OCI-LY3 (cell line): Measurements from ENCODE around the gene NGRN.

Source experiments
- H2AFZ ChIP-seq: fragments of 200-600, 300-600 bp; shearing (Covaris generic); 2 replicates; pipeline ENCODE4 v1.6.0; 2014; ENCODE audit warnings: antibody characterized with exemption, low read depth, low read length
- H3K27ac ChIP-seq: fragments of 200-600, 300-600 bp; sonication (generic); 2 replicates; pipeline ENCODE4 v1.5.1; 2014; ENCODE audit warnings: mild to moderate bottlenecking, low read length, moderate library complexity, mixed read lengths
- H3K27me3 ChIP-seq: fragments of 200-600, 300-600 bp; sonication (generic); 2 replicates; pipeline ENCODE4 v1.6.1; 2014; ENCODE audit warnings: low read depth, low read length, mixed read lengths
- H3K36me3 ChIP-seq: fragments of 200-600, 300-600 bp; sonication (generic); replicated peaks from 2 replicates; pipeline ENCODE3; 2014; ENCODE audit warnings: low read depth, low read length, mixed read lengths
- H3K4me1 ChIP-seq: fragments of 300-600, 200-600 bp; sonication (generic); 2 replicates; pipeline ENCODE4 v1.6.1; 2014; ENCODE audit warnings: low read length, mixed read lengths
- H3K4me2 ChIP-seq: fragments of 200-600, 300-600 bp; sonication (generic); 2 replicates; pipeline ENCODE4 v1.6.1; 2014; ENCODE audit warnings: low read length, mixed read lengths
- H3K4me3 ChIP-seq: fragments of 300-600, 200-600 bp; sonication (generic); 2 replicates; pipeline ENCODE4 v1.5.1; 2014; ENCODE audit warnings: antibody characterized with exemption, mild to moderate bottlenecking, low read length, moderate library complexity
- H3K79me2 ChIP-seq: fragments of 300-600, 200-600 bp; shearing (Covaris generic); 2 replicates; pipeline ENCODE4 v1.6.1; 2014; ENCODE audit warnings: mild to moderate bottlenecking, low read length, mixed read lengths
- H3K9ac ChIP-seq: fragments of 300-600, 200-600 bp; shearing (Covaris generic); 2 replicates; pipeline ENCODE4 v1.6.0; 2014; ENCODE audit warnings: mild to moderate bottlenecking, low read length, moderate library complexity
- H3K9me3 ChIP-seq: fragments of 200-600, 300-600 bp; shearing (Covaris generic); 2 replicates; pipeline ENCODE4 v1.6.1; 2014; ENCODE audit warnings: low read length, mixed read lengths; ENCODE audit not compliant: insufficient read depth
- H4K20me1 ChIP-seq: fragments of 200-600, 300-600 bp; sonication (generic); 2 replicates; pipeline ENCODE4 v1.6.1; 2016; ENCODE audit warnings: low read length, mixed read lengths; ENCODE audit not compliant: insufficient read depth
- CTCF ChIP-seq: fragments of 200-600, 300-600 bp; sonication (generic); IDR thresholded peaks from 2 replicates; pipeline ENCODE4 v1.5.1; 2014; ENCODE audit warnings: antibody characterized with exemption, low read length, low read depth
- EZH2phosphoT487 ChIP-seq: fragments of 200-600 bp; shearing (Covaris generic); IDR thresholded peaks from 2 replicates; pipeline ENCODE4 v1.6.1; 2018; ENCODE audit warnings: antibody characterized with exemption, mixed run types, low read depth

NGRN gene

GRCh38 chr15:90306560-90306959 is 41.1 kb downstream of the NGRN start:
- H4K20me1 ChIP-seq: no peaks in the 10 kb centered on the region
- H3K36me3 ChIP-seq: no peaks in the 10 kb centered on the region
- H3K4me2 ChIP-seq: peak overlapping the region; percentile 65
- peaks cover 15% of the 10 kb centered on the region for H3K4me1 ChIP-seq
- H3K79me2 ChIP-seq: no peaks in the 10 kb centered on the region
- H3K9ac ChIP-seq: peak overlapping the region; percentile 27; the same call in 1 of the 2 replicates
- peak overlapping the region; percentile 40 for H3K4me3 ChIP-seq
- peak overlapping the region; percentile 86 for H2AFZ ChIP-seq
- H3K27me3 ChIP-seq: no peaks in the 10 kb centered on the region
- H3K9me3 ChIP-seq: no peaks in the 10 kb centered on the region
- TF ChIP-seq CTCF: peak; percentile 28; the same call in 1 of the 2 replicates
- no peak for TF ChIP-seq EZH2phosphoT487
- peak overlapping the region; percentile 4; the same call in 1 of the 2 replicates for H3K27ac ChIP-seq

DNA sequence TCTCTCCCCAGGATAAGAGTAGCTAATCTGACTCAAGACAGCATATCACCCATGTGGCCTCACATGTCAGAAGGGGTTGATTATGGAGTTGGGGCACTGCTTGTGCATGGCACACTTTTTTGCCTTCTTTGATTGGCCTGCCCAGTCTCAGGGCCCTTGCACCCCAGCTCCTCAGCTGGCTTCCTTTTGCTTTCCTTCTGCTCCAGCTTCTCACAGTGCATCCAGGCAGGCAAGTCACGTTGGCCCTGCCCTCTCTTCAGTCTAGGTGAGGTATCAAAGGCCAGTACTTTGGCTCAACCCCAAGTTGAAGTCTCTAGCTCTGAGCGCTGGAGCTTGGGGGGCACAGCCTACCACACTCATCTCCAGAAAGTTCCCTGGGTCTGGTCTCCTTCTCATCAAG is 42.2 kb downstream of the NGRN start:
- TF ChIP-seq EZH2phosphoT487 (no peak), CTCF (no peak)
- no peaks in the 10 kb centered on the region for H3K27me3 ChIP-seq
- H3K79me2 ChIP-seq: no peaks in the 10 kb centered on the region
- no peak overlapping the region for H2AFZ ChIP-seq
- peaks cover 15% of the 10 kb centered on the region for H3K4me1 ChIP-seq
- no peaks in the 10 kb centered on the region for H4K20me1 ChIP-seq
- no peak overlapping the region for H3K9ac ChIP-seq
- H3K27ac ChIP-seq: no peak overlapping the region
- H3K4me2 ChIP-seq: no peak overlapping the region
- no peaks in the 10 kb centered on the region for H3K9me3 ChIP-seq
- no peaks in the 10 kb centered on the region for H3K36me3 ChIP-seq
- H3K4me3 ChIP-seq: no peak overlapping the region

GRCh38 chr15:90309020-90309419 is 43.5 kb downstream of the NGRN start:
- Histone ChIP-seq H4K20me1 (no peaks in the 10 kb centered on the region), H3K79me2 (no peaks in the 10 kb centered on the region)
- TF ChIP-seq EZH2phosphoT487 (no peak), CTCF (no peak)

DNA sequence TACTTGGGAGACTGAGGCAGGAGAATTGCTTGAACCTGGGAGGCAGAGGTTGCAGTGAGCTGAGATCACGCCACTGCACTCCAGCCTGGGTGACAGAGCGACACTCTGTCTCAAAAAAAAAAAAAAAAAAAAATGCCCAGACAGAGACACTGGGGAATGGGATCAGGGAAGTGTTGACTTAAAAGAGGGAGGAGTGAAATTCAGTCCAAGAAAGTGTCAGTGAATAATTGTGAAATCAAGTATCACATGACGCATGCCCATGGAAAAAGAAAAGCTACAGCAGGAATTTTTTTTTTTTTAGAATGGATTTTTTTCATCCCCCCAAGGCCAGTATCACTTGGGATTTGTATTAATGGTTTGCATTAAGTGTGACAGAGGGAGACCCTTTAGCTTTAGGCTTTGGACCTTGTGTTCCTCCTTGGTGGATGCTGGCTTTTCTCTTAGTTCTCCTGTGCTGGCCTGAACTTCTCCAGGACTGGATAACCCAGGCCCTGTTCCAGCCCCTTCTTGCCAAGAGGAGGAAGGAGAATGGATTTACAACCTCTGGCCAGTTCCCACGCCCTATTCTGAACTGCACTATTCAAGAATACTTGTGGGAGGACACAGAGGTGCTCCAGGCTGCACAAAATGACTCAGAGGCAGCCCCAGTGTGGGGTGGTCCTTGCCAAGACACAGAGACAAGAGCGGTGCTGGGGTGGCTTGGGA is 50.0 kb downstream of the NGRN start:
- Histone ChIP-seq H3K4me2 (no peak overlapping the region), H2AFZ (no peak overlapping the region), H4K20me1 (no peaks in the 10 kb centered on the region), H3K79me2 (no peaks in the 10 kb centered on the region), H3K36me3 (no peaks in the 10 kb centered on the region), H3K9ac (no peak overlapping the region), H3K27me3 (no peaks in the 10 kb centered on the region; the same call in 1 of the 2 replicates), H3K27ac (no peak overlapping the region), H3K9me3 (no peaks in the 10 kb centered on the region), H3K4me1 (peaks cover 5% of the 10 kb centered on the region; the same call in 1 of the 2 replicates), H3K4me3 (no peak overlapping the region)
- no peak for TF ChIP-seq EZH2phosphoT487
- TF ChIP-seq CTCF: no peak

More at GRCh38 chr15:90309020-90309419, 43.5 kb downstream of the NGRN start:
- no peak overlapping the region for H2AFZ ChIP-seq
- H3K4me2 ChIP-seq: no peak overlapping the region
- H3K9ac ChIP-seq: no peak overlapping the region
- H3K27me3 ChIP-seq: no peaks in the 10 kb centered on the region
- H3K9me3 ChIP-seq: no peaks in the 10 kb centered on the region
- H3K4me1 ChIP-seq: peaks cover 15% of the 10 kb centered on the region
- H3K27ac ChIP-seq: no peak overlapping the region
- no peaks in the 10 kb centered on the region for H3K36me3 ChIP-seq
- H3K4me3 ChIP-seq: no peak overlapping the region
